ENCODE data around the gene ZNF621.

GRCh38 chr3:40518848-40519247 lies 5.9 kb upstream of the ZNF621 start:
- TF ChIP-seq, protein P1, sequence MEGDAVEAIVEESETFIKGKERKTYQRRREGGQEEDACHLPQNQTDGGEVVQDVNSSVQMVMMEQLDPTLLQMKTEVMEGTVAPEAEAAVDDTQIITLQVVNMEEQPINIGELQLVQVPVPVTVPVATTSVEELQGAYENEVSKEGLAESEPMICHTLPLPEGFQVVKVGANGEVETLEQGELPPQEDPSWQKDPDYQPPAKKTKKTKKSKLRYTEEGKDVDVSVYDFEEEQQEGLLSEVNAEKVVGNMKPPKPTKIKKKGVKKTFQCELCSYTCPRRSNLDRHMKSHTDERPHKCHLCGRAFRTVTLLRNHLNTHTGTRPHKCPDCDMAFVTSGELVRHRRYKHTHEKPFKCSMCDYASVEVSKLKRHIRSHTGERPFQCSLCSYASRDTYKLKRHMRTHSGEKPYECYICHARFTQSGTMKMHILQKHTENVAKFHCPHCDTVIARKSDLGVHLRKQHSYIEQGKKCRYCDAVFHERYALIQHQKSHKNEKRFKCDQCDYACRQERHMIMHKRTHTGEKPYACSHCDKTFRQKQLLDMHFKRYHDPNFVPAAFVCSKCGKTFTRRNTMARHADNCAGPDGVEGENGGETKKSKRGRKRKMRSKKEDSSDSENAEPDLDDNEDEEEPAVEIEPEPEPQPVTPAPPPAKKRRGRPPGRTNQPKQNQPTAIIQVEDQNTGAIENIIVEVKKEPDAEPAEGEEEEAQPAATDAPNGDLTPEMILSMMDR (conservative IDR thresholded peaks at IDR 0.05), result no peak
- no peak for TF ChIP-seq ZFX (IDR thresholded peaks at IDR 0.05)

Data from C4-2B (cell line).